HL-60 (cell line): ENCODE measurements around the gene OAS1.

ENCODE experiments used
- DNase-seq, 2 experiments: peaks; one replicate each; pipeline ENCODE4 v3.0.0-alpha.2; 2010 to 2020; ENCODE audit warnings: low read depth in 1 of 2, low spot score in 1 of 2
- H3K27ac ChIP-seq: fragments of 250-450 bp; sonication (Bioruptor Pico); replicated peaks from 2 replicates; pipeline ENCODE4 v1.5.1; 2020; ENCODE audit warnings: mild to moderate bottlenecking, moderate library complexity
- H3K27me3 ChIP-seq: fragments of 250-450 bp; sonication (Bioruptor Pico); 2 replicates; pipeline ENCODE4 v1.5.1; 2021; ENCODE audit warnings: mild to moderate bottlenecking, moderate library complexity; ENCODE audit not compliant: insufficient read depth, poor library complexity, severe bottlenecking
- H3K4me3 ChIP-seq: replicated peaks from 2 replicates; pipeline ENCODE4 v1.5.1; 2011; ENCODE audit warnings: mild to moderate bottlenecking, control low read depth, low read length; ENCODE audit not compliant: insufficient read depth
- CTCF ChIP-seq: IDR thresholded peaks from one replicate; pipeline ENCODE4 v1.5.1; 2011; ENCODE audit warnings: low read length, control low read depth, inconsistent platforms; ENCODE audit not compliant: insufficient read depth
- GABPA ChIP-seq: IDR thresholded peaks from 2 replicates; pipeline ENCODE4 v1.6.1; 2012; ENCODE audit warnings: low read depth
- POLR2AphosphoS5 ChIP-seq: IDR thresholded peaks from 2 replicates; pipeline ENCODE4 v1.6.1; 2012; ENCODE audit warnings: low read depth
- SPI1 ChIP-seq: IDR thresholded peaks from 2 replicates; pipeline ENCODE4 v1.6.1; 2012; ENCODE audit warnings: low read depth, mild to moderate bottlenecking, borderline replicate concordance
- TF ChIP-seq, protein P1 (sequence below): IDR thresholded peaks from 2 replicates; pipeline ENCODE4 v1.6.1; 2012; ENCODE audit warnings: low read depth; ENCODE audit not compliant: insufficient replicate concordance

The OAS1 gene

GRCh38 chr12:112942572-112942971 is 35.8 kb downstream of the OAS1 start:
- no peak overlapping the region for H3K4me3 ChIP-seq
- H3K27me3 ChIP-seq = no peaks in the 10 kb centered on the region
- no peak for DNase-seq
- TF ChIP-seq, protein P1, sequence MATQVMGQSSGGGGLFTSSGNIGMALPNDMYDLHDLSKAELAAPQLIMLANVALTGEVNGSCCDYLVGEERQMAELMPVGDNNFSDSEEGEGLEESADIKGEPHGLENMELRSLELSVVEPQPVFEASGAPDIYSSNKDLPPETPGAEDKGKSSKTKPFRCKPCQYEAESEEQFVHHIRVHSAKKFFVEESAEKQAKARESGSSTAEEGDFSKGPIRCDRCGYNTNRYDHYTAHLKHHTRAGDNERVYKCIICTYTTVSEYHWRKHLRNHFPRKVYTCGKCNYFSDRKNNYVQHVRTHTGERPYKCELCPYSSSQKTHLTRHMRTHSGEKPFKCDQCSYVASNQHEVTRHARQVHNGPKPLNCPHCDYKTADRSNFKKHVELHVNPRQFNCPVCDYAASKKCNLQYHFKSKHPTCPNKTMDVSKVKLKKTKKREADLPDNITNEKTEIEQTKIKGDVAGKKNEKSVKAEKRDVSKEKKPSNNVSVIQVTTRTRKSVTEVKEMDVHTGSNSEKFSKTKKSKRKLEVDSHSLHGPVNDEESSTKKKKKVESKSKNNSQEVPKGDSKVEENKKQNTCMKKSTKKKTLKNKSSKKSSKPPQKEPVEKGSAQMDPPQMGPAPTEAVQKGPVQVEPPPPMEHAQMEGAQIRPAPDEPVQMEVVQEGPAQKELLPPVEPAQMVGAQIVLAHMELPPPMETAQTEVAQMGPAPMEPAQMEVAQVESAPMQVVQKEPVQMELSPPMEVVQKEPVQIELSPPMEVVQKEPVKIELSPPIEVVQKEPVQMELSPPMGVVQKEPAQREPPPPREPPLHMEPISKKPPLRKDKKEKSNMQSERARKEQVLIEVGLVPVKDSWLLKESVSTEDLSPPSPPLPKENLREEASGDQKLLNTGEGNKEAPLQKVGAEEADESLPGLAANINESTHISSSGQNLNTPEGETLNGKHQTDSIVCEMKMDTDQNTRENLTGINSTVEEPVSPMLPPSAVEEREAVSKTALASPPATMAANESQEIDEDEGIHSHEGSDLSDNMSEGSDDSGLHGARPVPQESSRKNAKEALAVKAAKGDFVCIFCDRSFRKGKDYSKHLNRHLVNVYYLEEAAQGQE = no peak
- no peak for TF ChIP-seq GABPA
- TF ChIP-seq CTCF = no peak
- no peak for TF ChIP-seq POLR2AphosphoS5
- TF ChIP-seq SPI1 = no peak
- no peak overlapping the region for H3K27ac ChIP-seq

GRCh38 chr12:112944024-112944690 is 37.4 kb downstream of the OAS1 start:
- Histone ChIP-seq H3K27ac (no peak overlapping the region), H3K4me3 (no peak overlapping the region), H3K27me3 (no peaks in the 10 kb centered on the region)
- no peak for DNase-seq
- TF ChIP-seq SPI1 (no peak), GABPA (no peak), CTCF (no peak), POLR2AphosphoS5 (no peak)
- TF ChIP-seq, protein P1 = no peak

GRCh38 chr12:112945515-112945914 is 38.8 kb downstream of the OAS1 start:
- Histone ChIP-seq H3K27ac (no peak overlapping the region), H3K27me3 (no peaks in the 10 kb centered on the region), H3K4me3 (no peak overlapping the region)
- no peak for DNase-seq
- no peak for TF ChIP-seq GABPA
- no peak for TF ChIP-seq SPI1
- TF ChIP-seq, protein P1 = no peak
- no peak for TF ChIP-seq CTCF
- TF ChIP-seq POLR2AphosphoS5 = no peak
